Endothelial cell of hepatic sinusoid (primary cell): ENCODE results near the gene SEPTIN7.
"Not testable (repeated sequence)": the region's sequence is repeated elsewhere in the genome, so short reads cannot be mapped to it uniquely, and the experiment has no call there.

ENCODE experiments used
- in situ Hi-C: cut with HindIII; loops from 2 replicates; pipeline ENCODE4 v1.10.0; 2017; ENCODE audit warnings: low sequenced_read_pairs

SEPTIN7 gene

GRCh38 chr7:35800718-35801391, at the start of gene SEPTIN7:
TSS of gene SEPTIN7 (plus strand) at chr7:35801057. CDS start at chr7:35801210, 153 bp downstream.
- in situ Hi-C loops, result no loop called here

DNA sequence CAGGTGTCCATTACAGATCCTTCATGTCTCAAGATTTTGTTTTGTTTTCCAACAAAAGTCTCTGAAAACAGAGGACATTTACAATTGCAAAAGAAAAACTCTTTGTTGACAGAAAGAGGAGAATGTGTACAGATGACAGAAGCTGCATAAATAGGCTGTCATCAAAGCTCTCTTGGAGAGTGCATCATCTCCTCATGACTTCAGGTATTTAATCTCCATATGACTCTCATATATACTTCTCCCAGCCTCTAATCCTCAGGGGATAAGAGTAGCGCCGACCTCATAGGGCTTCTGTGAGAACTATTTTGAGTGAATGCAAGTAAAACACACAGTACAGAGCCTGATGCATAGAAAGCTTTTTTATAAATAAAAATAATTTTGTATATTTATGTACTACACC, 48.1 kb upstream of the SEPTIN7 start:
- in situ Hi-C loops, result no loop called here

GRCh38 chr7:35753761-35754603, 46.9 kb upstream of the SEPTIN7 start:
- in situ Hi-C loops, result no loop called here

DNA sequence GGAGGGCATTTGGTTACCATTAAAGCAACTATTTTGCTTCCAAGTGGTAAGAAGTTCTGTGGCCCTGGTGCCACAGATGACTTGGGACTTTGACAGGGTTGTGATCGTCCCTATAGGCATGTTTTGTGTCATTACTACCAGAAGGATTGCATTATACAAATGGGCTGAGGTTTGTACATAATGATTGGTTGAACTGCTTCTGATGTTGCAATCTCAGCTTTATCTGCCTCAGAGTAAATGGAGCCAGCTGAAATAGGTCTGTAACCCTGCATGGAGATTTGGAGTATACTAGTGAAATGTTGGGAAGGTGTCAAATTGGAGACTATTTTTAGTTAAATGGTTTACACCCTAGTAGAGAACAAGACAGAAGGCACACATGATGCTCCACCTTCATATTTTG, 46.1 kb upstream of the SEPTIN7 start:
- in situ Hi-C loops, result no loop called here

- in situ Hi-C loops, result no loop called here
Measured at GRCh38 chr7:35755711-35756110, 45.1 kb upstream of the SEPTIN7 start.

DNA sequence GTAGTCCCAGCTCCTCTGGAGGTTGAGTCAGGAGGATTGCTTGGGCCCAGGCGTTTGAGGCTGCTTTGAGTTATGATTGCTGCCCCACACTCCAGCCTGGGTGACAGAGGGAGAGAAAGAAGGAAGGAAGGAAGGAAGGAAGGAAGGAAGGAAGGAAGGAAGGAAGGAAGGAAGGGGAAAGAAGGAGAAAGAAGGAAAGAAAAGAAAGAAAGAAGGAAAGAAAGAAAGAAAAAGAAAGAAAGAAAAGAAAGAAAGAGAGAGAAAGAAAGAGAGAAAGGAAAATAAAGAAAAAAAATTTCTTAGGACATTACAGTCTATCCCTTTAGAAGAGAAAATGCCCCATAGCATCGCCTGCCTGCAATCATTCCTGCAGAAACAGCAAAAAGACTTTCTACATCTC, 44.4 kb upstream of the SEPTIN7 start:
- in situ Hi-C loops, result not testable (repeated sequence)

GRCh38 chr7:35757574-35757973, 43.3 kb upstream of the SEPTIN7 start:
- in situ Hi-C loops, result no loop called here

DNA sequence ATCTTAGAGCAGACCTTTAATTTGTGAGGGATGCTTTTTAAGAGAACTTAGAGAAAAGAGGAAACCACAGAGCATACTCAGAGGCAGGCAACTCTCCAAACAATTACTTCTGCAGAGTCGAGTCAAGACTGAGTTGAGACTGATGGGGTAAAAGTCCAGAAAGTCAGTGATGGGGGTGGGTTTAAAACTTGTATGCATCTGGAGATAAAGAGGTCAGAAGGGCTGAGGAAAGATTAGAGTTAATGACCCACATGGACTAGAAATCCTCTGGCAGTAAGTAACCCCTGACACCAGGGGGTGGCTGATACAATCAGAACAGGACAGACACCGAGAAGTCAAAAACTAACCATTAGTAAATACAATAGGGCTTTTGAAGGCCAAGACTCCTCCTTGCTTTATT, 42.4 kb upstream of the SEPTIN7 start:
- in situ Hi-C loops, result no loop called here

GRCh38 chr7:35760143-35760745, 40.6 kb upstream of the SEPTIN7 start:
- in situ Hi-C loops, result no loop called here

DNA sequence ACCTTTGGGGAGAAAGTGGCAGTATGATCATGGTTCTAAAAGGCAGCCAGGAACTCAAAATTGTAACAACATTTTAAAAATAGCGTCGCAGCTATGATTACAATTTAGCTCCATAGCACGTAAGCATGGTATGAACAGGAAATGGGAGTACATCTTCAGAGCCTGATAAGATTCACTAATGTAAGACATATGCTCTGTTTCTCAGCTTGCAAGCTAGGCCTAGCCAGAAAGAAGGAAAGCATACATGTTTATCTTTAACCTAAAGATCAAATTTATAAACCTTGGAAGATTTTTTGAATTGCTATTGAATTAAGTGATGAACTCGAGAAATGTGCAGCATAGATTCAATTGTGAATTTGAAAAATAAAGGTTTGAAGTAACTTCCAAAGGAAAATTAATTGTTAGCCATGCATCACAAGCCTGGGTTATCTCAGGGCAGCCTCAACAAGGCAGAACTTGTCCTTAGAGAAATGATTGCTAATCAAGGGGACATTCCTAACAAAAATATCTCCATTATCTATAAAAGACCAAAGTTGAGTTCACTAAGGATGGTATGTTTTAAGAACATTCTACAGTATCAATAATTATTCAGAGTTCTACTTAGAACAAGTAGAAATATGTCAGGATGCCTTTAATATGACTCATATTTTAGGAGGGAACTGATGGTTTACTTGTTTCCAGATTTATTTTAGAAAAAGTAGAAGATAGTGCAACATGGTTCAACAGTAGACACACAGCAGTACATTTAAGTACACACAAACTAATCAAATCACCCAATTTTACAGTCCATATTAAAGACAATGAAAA, 38.8 kb upstream of the SEPTIN7 start:
- in situ Hi-C loops, result no loop called here

GRCh38 chr7:35762781-35763180, 38.1 kb upstream of the SEPTIN7 start:
- in situ Hi-C loops, result no loop called here

GRCh38 chr7:35768346-35768745, 32.5 kb upstream of the SEPTIN7 start:
- in situ Hi-C loops, result no loop called here

GRCh38 chr7:35771776-35772175, 29.1 kb upstream of the SEPTIN7 start:
- in situ Hi-C loops, result no loop called here

- in situ Hi-C loops, result no loop called here
Measured at GRCh38 chr7:35773994-35774393, 26.9 kb upstream of the SEPTIN7 start.

DNA sequence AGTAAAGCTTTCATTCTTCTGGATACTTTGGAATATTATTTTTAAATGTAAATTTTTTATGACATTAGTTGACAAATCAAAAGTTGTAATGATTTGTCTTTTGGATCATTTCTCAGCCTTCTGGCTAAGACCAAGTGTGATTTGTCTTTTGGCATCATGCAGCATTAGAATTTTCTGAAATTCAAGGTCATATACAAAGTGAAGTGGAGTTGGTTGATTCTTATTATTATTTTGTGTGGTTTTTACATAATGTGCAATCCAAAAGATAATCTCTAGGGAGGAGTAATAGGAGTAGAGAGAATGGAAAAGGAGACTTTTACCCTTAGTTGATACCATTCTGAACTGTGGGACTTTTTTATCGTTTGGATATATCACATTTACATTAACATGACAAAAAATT, 24.2 kb upstream of the SEPTIN7 start:
- in situ Hi-C loops, result no loop called here

GRCh38 chr7:35777121-35777520, 23.7 kb upstream of the SEPTIN7 start:
- in situ Hi-C loops, result no loop called here

GRCh38 chr7:35780070-35780469, 20.8 kb upstream of the SEPTIN7 start:
- in situ Hi-C loops, result no loop called here

- in situ Hi-C loops, result no loop called here
Measured at GRCh38 chr7:35781200-35781701, 19.6 kb upstream of the SEPTIN7 start.

DNA sequence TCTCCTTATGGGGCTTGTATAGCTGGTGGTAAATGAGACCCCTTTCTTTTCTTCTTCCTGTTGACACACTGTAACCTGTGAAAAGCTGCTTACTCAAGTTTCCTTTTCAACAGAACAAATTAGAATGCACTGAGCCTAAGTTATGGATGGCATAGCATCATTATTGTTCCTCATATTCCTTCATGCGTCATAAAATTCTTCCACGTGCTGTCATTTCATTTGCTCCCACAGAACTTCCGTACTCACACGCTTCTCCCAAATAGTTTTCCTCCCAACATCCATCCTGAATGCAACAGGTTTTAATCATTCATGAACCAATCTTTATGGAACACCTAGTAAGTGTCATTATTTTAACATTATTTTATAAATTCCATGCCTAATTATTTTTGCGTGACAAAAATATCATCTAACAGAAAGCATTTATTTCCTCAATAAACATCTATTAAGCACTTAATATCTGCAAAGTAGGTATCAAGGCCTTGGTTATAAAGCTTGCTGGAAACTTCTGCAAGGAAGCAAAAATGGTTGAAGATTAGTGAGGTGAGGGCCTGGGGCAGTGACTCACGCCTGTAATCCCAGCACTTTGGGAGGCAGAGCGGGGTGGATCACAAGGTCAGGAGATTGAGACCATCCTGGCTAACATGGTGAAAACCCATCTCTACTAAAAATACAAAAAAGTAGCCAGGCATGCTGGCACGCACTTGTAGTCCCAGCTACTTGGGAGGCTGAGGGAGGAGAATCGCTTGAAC, 18.9 kb upstream of the SEPTIN7 start:
- in situ Hi-C loops, result no loop called here

- in situ Hi-C loops, result no loop called here
Measured at GRCh38 chr7:35784332-35784731, 16.5 kb upstream of the SEPTIN7 start.
